HG03571 (cell line): Measurements from ENCODE around the gene RRP36.

Source experiments
- ATAC-seq: cut with Tn5 transposase; IDR thresholded peaks from one replicate; pipeline ENCODE4 v1.9.1; 2021; ENCODE audit not compliant: unreplicated experiment

RRP36 gene

GRCh38 chr6:43060755-43061633 is 39.6 kb downstream of the RRP36 start:
- no peak for ATAC-seq

- no peak for ATAC-seq
These were observed 40.4 kb downstream of the RRP36 start for GRCh38 chr6:43061861-43062260.

- no peak for ATAC-seq
These were observed 41.4 kb downstream of the RRP36 start for GRCh38 chr6:43062818-43063217.

GRCh38 chr6:43070028-43070632 is 48.7 kb downstream of the RRP36 start:
- ATAC-seq: no peak

GRCh38 chr6:43074847-43075669 is 53.6 kb downstream of the RRP36 start:
- no peak for ATAC-seq

- ATAC-seq: no peak
These were observed 54.4 kb downstream of the RRP36 start, which contains the start of gene PTK7 for GRCh38 chr6:43075670-43076463. PTK7 (plus strand) TSS chr6:43076314; CDS start chr6:43076489, 175 bp downstream.

GRCh38 chr6:43076464-43077332 is 55.3 kb downstream of the RRP36 start:
- no peak for ATAC-seq

GRCh38 chr6:43077333-43077809 is 55.9 kb downstream of the RRP36 start:
- ATAC-seq: no peak

GRCh38 chr6:43077981-43078511 is 56.6 kb downstream of the RRP36 start:
- ATAC-seq: no peak

- ATAC-seq: no peak
These were observed 57.3 kb downstream of the RRP36 start for GRCh38 chr6:43078691-43079090.
